ENCODE data around the gene RANGAP1.

The RANGAP1 gene

DNA sequence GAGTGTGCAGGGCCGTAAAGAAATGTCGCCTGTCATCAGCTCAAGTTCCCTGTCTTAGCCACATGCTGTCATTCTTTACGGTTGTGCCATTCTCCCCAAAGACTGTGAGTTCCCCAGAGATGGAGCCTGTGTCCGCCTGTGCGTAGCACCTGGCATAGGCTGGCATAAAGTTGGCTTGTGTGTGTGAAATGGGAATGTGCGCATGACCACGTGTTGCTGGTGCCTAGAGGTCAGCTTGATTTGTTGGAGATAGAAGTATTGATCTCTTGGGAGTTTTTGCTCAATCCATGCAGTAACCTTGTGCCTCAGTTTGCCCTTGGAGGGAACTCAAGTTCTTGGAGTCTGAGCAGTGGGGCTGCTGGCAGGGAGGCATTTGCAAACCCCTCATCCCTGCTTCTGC is 54.6 kb downstream of the RANGAP1 start:
- no peak for DNase-seq

DNA sequence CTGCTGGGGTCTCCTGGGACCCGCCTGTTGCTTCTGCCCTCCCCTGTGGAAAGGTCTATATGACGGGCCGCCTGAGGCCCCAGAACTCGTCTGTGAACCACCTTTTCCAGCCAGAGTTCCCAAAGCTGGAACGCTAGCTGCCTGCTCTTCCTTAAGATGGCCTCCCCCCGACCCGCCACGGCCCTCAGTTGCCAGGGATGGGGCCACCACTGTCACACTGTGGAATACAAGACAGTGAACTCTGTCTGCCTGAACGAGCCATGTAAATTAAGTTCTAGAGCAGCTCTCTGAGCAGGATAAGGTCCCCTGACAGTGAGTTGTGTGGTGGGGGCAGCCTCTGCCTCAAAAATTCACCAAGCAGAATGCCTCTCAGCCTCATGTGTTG is 55.6 kb downstream of the RANGAP1 start:
- DNase-seq = no peak

DNA sequence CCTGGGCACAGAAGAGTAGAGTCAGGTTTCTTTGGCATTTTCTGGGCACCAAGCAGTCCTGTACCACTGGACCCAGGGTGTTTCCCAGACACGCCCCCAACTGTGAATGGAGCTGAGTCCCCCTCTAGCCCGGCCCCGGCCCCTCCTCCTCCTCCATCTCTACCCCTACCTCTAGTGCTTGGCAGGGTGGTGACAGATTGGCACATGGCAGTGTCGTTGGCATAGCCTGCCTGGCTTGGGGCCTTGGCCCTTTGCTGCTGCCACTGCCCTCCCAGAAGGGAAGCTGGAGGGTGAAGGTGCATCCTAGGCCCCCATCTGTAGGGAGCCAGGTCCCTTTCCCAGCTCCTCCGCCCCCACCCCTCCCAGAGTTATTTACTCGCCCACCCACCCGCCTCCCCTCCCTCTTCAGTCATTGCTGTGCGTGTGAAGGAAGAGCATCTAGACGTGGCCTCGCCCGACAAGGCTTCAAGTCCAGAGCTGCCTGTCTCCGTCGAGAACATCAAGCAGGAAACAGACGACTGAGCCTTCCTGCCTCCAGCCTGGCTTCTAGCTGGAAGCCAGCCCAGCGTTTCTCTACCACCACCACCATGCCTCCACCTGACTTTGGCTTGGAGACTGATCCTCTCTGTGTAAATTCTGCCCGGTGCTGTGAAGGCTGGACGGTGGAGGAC is 56.1 kb downstream of the RANGAP1 start:
- no peak for DNase-seq

DNA sequence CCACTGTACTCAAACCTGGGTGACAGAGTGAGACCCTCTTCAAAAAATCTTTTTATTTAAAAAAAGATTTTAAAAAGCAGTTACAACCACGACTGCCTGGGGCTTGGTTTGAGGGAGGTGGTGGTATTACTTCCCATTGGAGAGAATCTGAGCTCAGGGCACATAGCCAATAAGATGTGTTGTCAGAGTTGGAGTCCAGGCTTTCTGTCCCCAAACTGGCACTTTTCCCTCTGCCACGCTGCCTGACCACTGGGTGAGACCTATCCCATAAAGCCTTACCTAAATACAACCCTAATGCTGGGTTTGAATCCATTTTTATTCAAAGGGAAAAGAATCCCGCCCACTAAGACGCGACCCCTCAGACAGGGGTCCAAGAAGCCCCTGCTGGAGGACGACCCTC is 56.8 kb downstream of the RANGAP1 start:
- DNase-seq = no peak

DNA sequence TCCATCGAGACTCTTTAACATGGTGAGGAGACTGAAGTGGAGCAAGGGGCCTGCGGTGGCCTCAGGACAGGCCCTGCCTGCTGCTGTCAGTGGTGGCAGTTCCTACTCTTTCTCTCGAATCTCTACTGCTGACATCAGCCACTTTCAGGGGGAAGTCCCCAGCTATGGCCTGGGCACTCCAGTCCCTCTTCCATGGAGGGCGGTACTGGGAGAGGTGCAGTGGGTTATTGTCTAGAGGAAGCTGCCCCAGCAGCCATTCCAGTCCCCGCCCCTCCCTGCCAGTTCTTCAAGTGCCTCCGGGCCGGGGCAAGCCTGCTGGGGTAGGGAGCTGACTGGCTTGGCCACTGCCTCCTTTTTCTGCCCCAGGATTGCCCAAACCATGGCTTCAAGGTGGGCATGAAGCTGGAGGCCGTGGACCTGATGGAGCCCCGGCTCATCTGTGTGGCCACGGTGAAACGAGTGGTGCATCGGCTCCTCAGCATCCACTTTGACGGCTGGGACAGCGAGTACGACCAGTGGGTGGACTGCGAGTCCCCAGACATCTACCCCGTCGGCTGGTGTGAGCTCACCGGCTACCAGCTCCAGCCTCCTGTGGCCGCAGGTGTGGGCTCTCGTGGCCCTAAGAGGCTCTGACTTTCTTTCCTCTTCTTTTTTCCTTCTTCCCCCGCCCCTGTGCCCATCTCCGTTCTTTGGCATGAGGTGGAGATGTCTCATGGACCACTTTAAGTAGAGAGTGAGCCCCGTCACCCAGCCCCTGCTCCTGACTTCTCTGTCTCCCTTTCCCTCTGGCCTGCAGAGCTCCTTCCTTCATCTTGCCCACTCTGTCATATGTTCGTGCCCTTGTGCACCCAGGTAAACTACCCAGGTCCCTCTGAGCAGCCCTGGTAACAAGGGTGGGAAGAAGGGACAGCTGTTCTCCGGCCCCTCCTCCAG is 59.0 kb downstream of the RANGAP1 start:
- DNase-seq = no peak

DNA sequence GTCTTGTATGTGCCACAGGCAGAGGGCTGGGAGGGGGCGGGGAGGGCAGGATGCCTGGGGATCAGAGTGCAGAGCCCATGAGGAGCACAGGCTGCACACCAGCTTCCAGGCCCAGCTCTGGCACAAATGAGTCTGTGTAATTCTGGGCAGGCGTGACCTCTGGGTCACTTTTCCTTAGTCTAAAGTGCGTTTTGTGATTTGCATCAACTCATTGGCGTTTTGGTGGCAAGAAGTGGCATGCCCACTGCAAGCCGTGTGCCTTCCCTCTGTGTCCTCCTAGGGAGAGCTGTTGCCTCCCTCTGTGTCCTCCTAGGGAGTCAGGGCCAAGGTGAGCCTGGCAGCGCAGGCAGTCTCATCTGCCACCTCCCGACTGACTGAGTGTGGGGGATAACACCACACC is 62.5 kb downstream of the RANGAP1 start:
- no peak for DNase-seq

DNA sequence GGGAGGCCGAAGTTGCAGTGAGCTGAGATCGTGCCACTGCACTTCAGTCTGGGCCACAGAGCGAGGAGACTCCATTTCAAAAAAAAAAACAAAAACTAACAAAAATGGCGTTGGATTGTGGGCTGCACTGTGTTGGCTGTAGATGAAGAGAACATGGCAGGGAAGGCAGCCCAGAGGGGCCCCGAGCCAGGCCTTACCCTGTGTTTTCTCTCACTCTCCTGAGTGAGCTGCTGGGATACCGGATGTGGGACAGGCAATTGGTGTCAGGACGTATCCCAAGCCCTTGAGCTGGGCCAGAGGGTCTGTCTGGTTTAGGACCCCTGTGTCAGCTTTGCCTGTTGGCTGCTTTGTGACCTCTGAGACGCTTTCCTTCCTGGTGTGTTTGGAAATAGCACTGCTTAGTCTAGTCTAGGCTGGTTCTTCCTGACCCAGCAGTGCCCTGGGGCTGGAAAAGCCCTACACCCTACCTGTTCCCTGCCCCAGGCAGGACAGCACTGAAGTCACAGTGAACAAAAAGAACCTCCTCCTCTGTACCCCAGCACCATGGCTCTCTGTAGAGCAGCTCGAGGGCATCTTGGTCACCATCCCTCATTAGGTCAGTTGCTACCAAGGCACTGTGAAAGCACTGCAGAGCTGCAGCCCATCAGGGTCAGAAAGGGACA is 63.0 kb downstream of the RANGAP1 start:
- no peak for DNase-seq

DNA sequence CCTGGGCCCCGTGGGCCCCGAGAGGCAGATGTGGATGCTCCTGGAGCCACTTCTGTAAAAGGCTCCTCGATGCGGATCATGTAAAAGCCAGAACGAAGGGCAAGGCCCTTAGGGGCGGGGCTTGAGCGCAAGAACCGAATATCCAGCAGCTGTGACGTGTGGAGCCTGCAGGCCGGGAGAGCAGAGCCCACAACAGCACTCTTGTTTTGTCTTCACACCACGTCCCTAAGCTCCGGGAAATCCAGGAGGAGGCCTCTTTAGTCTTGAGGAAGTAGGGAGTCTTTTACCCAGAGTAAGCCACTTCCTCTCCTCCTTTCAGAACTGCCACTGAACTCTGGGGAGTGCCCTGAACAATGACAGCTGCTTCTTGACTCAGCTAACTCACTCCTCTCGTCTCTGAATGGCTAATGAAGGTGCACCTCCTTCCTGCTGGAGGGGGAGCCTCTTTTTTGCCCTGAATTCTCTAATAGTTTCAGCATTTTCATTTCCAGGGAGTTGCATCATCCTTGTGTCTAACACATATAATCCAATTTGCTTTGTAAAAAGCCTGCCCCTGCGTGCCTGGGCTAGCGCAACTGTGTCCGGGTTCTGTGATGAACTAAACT is 68.3 kb downstream of the RANGAP1 start:
- DNase-seq = no peak

DNA sequence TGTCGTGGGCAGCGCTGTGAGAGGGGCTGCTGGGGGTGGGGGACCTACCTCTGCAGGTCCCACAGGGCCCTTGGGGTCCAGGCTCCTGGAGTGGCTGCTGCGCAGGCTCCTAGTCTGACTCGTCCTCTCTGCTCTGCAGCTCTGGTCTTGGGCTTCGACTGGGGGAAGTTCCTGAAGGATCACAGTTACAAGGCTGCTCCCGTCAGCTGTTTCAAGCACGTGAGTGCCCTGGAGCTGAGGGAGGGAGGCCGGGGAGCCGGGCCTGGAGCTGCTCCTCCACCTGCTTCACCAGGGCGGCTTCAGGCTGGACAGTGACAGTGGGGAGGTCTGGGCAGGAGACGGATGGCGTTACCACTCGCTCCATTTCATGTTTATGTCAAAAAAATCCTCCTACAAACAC is 69.0 kb downstream of the RANGAP1 start:
- no peak for DNase-seq

DNA sequence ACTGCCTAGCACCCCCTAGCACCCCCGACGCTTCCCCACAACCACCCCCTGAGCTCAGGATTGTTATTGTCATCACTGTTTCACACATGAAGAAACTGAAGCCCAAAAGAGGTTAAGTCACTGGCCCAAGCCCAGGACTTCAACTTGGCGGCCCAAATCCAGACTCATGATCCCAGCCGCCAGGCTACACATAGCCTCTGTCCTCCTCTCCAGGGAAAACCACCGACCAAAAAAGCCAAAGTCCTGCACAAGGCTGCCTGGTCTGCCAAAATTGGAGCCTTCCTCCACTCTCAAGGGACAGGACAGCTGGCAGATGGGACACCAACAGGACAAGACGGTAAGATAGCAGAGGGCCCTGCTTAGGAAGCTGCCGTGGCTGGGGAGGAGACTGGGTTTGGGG is 70.1 kb downstream of the RANGAP1 start:
- DNase-seq = no peak

DNA sequence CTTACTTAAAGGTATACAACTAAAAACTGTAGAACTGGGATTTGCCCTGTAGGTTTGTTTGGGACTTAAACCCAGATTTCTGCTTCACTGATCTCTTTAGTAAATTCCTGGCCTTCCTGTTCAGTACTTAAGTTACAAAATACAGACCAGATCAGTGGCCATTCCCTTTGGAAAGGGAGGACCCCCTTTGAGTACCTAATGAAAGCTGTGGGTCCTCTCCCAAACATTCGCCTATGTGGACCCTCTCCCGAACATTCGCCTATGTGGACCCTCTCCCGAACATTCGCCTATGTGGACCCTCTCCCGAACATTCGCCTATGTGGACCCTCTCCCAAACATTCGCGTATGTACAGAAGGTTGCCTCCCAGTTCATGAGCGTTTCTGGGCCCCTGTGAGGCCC is 70.6 kb downstream of the RANGAP1 start:
- no peak for DNase-seq

DNA sequence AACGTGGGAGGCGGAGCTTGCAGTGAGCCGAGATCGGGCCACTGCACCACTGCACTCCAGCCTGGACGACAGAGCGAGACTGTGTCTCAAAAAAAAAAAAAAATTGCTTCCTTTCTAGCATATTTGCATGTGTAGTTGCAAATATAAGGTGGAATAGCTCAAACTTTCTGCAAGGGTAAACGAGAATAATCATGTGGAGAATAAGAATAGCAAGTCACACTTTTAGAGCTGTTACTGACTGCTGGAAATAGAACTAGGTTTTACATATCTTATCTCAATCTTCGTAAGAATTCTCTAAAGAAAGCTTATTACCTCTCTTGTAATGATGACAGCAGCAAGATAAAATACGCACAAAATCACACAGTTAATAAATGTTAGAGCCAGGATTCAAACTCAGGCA is 79.3 kb downstream of the RANGAP1 start:
- DNase-seq = no peak

DNA sequence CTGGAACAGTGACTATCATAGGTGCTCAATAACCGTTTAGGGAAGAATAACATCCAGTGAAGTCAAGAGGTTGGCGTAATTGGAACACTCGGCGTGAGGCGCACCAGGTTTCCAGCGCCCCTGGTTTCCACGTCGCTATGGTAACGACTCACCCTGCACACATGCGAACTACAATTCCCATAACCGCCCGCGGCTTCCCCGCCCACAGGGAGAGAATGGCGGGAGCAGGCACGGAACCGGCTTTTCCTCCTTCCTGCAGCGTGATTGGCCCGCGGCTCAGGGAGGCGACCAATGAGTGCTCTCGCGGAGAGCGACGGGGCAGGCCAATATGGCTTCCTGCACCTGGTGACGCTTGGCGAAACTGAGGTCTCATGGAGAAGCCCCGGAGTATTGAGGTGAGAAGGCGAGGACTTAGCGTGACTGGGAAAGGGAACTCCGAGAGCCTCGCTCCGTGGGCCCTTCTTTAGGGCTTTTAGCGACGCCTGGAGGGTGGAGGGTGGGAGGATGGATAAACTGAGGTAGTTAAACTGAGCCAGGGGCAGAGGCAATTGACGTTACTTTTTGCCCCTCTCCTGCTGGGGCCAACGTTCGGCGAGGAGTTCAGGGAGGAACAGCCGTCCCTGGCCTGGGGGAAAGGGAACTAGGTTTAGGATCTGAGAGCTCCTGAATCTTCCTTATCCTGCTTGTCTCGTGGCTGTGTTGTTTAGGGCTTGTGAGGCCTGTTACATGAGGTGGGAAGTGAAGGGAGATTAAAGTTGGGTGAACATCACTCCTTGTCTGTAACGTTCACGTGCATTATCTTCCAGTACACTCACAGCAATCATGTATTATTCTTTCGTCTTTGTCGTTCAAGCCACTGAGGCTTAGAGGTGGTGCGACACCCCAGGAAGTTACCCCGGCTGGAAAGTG is 80.7 kb downstream of the RANGAP1 start, which contains the start of gene L3MBTL2:
TSS of gene L3MBTL2 (plus strand) at position 321 of the 909 bp plus-strand sequence. CDS start at position 372, 51 bp downstream.
- peak; percentile 99 for DNase-seq

DNA sequence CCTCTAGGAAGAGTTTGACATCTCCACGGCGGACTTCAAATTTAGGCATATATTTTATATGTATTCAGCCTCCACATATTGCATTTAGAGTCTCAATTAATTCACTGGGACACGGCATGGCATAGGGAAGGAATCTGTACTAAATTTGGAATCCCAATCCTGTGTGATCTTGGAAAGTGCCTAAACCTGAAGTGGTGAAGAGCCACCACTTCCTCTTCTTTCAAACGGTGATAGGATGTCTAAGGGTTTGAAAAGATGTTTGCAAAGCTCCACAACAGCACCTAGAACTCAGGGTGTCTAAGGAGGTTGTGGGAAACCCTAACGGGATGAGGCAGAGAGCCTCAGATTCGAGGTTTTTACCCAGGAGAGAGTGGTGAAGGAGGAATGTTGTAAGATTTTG is 81.9 kb downstream of the RANGAP1 start:
- no peak for DNase-seq

DNA sequence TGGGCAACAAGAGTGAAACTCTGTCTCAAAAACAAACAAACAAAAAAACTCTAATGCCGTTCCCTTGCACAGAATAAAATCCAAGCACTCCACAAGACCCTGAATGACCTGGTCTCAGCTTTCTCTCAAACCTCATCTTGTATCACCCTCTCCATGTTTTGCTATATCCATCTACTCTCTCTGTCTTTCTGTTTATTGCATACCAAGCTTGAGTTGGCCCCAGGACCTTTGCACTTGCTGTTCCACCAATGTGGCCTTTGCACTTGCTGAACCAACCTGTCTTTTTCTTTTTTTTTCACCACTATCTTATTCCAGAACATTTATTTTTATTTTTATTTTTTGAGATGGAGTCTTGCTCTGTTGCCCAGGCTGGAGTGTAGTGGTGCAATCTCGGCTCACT is 82.9 kb downstream of the RANGAP1 start:
- no peak for DNase-seq

DNA sequence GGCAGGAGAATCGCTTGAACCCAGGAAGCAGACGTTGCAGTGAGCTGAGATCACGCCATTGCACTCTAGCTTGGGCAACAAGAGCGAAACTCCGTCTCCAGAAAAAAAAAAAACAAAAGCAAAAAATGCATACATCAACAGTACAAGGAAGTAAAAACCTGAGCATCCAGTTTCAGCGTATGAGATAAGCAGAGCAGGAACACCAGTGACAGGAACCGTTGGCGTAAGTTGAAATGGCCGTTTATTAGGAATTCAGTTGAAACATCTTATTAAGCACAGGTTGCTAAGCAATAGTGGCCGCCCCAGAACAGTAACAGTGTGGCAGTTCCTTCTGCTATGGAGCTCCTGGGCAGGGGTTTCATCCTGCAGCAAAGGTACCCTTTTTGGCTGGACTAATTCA is 84.8 kb downstream of the RANGAP1 start:
- no peak for DNase-seq

DNA sequence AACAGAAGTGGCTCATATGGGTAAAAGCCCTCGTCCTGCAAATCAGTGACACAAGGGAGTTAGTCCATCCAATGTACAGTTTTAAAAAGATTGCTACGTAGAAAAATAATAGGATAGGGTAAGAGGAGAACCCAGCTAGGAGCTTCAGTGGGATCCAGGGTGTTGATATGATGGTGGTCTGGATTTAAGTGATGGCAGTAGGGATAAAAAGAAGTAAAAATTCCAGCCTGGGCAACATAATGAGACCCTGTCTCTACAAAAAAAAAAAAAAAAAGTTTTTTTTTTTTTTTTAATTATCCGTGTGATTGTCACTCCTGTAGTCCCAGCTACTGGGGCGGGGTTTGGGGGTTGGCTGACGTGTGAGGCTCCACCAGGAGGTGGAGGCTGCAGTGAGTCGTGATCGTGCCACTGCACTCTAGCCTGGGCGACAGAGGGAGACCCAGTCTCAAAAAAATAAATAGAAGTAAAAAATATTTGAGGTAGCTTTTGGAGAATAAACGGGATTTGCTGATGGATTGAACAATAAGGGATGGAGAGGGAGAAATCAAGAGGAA is 87.9 kb downstream of the RANGAP1 start:
- DNase-seq = peak in 1 of 2 experiments; percentile 37

DNA sequence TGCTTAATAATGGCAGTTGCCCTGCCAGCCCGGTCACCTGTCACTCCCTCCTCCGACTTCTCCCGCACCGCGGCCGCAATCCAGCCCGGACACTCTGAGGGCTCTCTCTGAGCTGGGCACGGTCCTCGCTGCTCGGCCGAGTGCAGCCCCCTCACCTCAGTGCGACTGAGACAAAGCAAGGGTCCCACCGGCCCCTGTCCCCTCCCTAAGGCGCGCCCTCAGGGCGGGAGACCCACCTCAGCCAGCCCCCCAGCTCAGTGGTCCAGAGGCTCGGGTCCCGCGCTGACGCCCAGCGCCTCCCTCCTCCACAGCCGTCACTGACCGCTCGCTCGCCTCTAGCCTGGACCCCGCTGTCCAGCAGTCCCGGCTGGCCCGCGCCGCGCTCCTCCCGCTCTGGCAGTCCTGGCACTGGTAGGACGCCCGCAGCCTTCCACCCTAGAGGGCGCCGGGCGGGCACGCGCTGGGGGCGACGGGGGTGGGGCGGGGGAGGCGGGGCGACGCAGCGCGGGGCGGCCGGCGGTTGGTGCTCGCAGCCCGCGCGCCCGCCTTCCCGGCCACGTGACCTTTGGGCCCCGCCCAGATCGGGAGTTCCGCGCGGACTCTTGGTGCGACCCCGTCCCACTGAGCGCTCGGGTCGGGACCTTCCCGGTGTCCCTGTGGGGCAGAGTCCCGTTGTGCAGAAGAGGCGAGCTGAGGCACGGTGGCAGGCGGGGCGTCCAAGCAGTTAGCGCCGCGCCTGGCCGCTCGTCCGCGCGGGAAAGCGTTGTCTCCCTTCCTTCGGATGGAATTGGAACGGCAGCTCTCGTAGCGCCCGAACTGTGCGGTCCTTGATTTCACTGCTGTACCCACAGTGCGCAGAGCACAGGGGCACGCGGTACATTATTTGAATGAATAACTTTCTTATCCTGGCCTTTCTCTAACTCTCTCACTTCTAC is 88.7 kb downstream of the RANGAP1 start:
- DNase-seq = peak; percentile 77

Data from NCI-H524 (cell line).